HG02852 (cell line): ENCODE measurements around the gene KCNMB1.

Experiments
- ATAC-seq: cut with Tn5 transposase; IDR thresholded peaks from one replicate; pipeline ENCODE4 v1.9.1; 2021; ENCODE audit warnings: mild to moderate bottlenecking, moderate library complexity; ENCODE audit not compliant: unreplicated experiment

Gene KCNMB1

GRCh38 chr5:170343177-170343576 lies 46.0 kb downstream of the KCNMB1 start:
- ATAC-seq: no peak

GRCh38 chr5:170342153-170342725 lies 46.9 kb downstream of the KCNMB1 start:
- ATAC-seq: no peak

- ATAC-seq: no peak
These were observed 47.6 kb downstream of the KCNMB1 start for GRCh38 chr5:170341545-170341944.

GRCh38 chr5:170339780-170340167 lies 49.4 kb downstream of the KCNMB1 start:
- no peak for ATAC-seq

- ATAC-seq: peak; percentile 85
These were observed 50.0 kb downstream of the KCNMB1 start for GRCh38 chr5:170338933-170339779.

GRCh38 chr5:170338291-170338690 lies 50.9 kb downstream of the KCNMB1 start:
- no peak for ATAC-seq

GRCh38 chr5:170337045-170337733 lies 52.0 kb downstream of the KCNMB1 start:
- no peak for ATAC-seq

- no peak for ATAC-seq
These were observed 53.1 kb downstream of the KCNMB1 start for GRCh38 chr5:170336065-170336464.

GRCh38 chr5:170334626-170335025 lies 54.5 kb downstream of the KCNMB1 start:
- no peak for ATAC-seq

GRCh38 chr5:170333161-170333910 lies 55.8 kb downstream of the KCNMB1 start:
- ATAC-seq: peak; percentile 36

- ATAC-seq: no peak
These were observed 57.1 kb downstream of the KCNMB1 start for GRCh38 chr5:170332058-170332457.

- ATAC-seq: no peak
These were observed 58.6 kb downstream of the KCNMB1 start for GRCh38 chr5:170330568-170331054.

GRCh38 chr5:170329524-170329923 lies 59.6 kb downstream of the KCNMB1 start:
- ATAC-seq: no peak

GRCh38 chr5:170327829-170328228 lies 61.3 kb downstream of the KCNMB1 start:
- ATAC-seq: no peak

- ATAC-seq: peak; percentile 40
These were observed 62.0 kb downstream of the KCNMB1 start for GRCh38 chr5:170327168-170327567.
